HG03442 (cell line): ENCODE data around the gene HCRTR2.
A peak's percentile ranks its signal among the peaks of the same experiment; 100 is the strongest.
"Not testable (repeated sequence)": the region's sequence is repeated elsewhere in the genome, so short reads cannot be mapped to it uniquely, and the experiment has no call there.

Experiments used
- ATAC-seq: cut with Tn5 transposase; IDR thresholded peaks from one replicate; pipeline ENCODE4 v1.9.1; 2021; ENCODE audit warnings: mild to moderate bottlenecking, moderate library complexity; ENCODE audit not compliant: unreplicated experiment

The HCRTR2 gene

DNA sequence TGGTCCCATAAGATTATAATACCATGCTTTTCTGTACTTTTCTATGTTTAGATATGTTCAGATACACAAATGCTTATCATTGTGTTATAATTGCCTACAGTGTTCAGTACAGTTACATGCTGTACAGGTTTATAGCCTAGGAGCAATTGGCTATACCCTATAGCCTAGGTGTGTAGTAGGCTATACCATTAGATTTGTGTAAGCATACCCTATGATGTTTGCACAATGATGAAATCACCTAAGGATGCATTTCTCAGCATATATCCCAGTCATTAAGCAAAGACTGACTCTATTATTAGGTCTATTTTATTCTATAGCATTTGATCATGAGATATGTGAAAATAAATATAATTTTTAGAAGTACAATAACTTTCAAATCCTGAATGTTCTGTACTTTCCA, 36.6 kb downstream of the HCRTR2 start:
- no peak for ATAC-seq

DNA sequence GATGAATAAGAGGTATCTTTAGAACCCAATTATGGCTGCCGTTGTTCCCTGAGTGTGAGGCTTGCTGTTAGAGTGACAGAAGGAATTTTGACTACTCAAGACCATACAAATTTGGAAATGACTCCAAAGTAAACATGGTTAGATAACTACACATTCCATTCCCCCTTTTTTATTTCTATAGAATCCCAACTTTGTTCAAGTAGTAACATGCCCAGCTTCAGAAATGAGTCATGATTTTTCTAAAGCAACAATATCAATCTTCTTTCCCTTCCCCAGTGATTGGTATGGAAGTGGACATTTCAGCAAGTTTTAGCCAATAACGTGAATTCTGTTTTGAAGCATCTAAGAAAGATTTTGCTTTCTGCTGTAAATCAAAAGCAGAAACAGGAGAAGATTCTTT, 37.8 kb downstream of the HCRTR2 start:
- no peak for ATAC-seq

DNA sequence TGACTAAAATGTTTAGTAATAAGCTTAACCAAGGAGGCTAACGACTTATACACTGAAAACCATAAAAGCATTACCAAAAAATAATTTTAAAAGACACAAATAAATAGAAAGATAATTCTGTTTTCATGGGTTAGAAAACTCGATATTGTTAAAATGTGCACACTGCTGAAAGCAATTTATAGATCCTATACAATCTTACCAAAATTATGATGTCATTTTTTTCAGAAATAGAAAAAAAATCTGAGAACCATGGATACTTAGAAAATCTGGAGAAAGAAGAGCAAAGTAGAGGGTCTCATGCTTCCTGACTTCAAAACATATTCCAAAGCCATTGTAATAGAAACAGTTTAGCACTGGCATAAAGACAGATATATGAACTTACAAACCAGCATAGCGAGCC, 46.6 kb downstream of the HCRTR2 start:
- no peak for ATAC-seq

DNA sequence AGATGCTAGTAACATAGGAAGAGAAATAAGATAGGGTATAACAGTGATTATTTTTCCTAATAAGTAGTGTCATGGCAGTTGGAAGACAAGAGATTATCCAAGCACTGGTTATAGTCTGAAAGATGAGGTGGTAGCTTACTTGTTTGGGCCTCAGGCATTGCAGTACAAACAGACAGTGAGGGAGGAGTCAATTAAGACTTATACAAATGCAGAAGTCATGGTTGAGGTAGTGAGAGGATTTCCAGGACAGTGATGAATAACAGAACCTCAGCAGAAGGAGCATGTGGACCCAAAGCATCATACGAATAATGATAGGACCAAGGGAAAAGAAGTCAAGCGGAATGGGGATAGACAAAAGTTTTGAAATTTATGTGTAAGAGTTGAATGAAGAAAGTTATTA, 53.5 kb downstream of the HCRTR2 start:
- ATAC-seq = no peak

DNA sequence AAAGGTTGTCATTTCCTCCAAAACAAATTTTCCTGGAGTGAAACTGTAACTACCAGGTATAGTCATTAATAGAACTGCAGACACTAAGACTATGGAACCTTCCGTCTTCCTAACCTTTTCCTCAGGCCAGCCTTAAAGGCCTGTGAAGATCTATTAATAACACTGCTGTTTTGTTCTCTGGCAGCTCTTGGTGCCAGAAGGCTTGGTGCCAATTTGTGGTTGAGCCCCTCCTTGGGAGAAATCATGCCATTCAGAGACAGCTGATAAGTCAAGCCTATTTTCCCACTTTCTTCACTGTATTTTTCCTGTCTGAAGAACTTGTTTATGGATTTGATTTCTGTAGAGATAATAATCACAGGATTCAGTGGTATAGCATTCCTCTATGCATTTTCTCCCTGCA, 64.8 kb downstream of the HCRTR2 start:
- ATAC-seq = no peak

DNA sequence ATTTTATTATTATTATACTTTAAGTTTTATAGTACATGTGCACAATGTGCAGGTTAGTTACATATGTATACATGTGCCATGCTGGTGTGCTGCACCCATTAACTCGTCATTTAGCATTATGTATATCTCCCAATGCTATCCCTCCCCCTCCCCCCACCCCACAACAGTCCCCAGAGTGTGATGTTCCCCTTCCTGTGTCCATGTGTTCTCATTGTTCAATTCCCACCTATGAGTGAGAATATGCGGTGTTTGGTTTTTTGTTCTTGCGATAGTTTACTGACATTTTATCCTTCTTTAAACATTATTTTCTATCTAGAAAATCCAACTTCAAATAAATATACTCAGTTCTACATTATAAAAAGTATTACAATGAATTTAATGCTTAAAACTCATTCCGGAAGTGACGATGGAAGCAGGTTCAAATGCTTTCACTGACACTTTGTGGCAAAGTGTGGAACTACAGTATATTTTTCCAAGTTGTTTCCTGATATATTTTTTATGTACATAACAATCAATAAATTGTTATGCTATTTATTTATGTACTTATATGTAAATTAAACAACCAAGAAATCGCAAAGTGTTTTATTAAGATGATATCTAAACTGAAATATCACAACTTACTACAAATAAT, 66.8 kb downstream of the HCRTR2 start:
- not testable (repeated sequence) for ATAC-seq

DNA sequence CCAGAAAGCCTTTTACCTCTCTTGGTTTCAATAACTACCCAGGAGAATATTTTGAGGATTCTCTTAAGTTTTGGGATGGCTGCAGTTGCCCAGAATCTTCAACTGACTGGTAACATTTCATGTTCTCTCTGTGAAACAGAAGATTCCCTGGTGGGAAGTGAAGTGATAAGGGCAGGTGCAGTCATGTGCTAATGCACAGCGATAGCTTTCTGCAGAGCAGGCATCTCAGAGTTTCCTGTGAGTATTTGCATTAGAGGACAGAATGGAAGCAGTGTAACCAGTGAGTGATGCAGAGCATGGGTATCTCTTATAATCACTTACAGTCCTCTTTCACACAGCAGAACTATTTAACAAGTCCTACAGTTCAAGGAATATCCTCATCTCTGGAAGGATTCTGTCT, 76.1 kb downstream of the HCRTR2 start:
- ATAC-seq = no peak

DNA sequence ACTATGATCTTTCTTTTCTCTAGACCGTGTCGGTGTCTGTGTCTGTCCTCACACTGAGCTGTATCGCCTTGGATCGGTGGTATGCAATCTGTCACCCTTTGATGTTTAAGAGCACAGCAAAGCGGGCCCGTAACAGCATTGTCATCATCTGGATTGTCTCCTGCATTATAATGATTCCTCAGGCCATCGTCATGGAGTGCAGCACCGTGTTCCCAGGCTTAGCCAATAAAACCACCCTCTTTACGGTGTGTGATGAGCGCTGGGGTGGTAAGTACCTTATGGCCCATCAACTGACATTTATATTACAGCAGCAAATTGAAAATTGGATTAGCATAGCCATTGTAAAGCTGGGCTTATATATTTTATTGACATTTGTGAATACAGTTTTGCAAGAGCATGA, 80.8 kb downstream of the HCRTR2 start:
- ATAC-seq = no peak

DNA sequence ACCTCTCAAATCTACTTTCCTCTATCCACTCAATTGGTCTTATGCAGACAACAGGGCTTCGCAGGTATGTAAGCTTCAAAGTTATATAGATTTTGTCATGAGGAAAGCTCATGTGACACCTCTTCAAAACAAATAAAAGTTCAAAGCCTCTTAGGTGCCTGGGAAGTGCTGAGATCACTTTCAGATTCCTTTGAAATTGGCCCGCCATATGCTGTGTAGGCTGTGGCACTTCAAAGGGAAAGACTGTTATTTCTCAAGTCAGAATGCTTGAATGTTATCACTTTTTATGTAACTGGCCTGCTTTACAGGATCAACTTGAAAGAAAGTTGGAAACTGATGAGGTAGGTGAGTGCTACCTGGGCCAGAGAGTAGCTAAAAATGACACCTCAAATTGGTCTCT, 85.9 kb downstream of the HCRTR2 start:
- ATAC-seq = no peak

DNA sequence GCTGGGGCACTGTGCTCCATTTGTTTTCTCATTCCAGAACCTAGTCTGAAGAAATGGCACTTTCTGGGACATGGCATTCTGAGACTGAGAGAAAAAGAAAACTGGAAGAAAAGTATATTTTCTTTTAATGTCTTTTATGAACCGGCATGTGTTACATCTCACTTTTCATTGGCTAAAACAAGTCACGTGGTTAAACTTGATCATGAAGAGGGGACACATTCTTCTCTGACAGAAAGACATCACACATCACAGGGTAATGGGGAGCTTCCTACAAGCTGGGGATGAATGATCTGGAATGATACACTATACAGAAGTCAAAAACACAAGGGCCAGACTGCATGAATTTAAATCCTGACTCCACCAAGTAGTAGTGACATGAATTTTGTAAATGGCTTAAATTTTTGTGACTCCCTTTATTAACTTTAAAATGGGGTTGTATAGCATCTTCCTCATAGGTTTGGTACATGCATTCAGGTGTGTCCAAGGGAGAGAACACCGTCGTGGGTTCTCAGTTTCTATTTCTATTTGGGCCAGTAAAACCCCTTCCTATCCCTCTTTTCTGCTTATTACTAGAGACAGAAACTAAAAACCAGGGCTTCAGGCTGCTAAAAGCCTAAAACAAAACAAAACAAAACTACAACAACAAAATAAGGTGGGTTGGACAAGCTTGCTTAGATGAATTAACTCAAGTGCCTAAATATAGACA, 91.2 kb downstream of the HCRTR2 start:
- ATAC-seq = no peak

DNA sequence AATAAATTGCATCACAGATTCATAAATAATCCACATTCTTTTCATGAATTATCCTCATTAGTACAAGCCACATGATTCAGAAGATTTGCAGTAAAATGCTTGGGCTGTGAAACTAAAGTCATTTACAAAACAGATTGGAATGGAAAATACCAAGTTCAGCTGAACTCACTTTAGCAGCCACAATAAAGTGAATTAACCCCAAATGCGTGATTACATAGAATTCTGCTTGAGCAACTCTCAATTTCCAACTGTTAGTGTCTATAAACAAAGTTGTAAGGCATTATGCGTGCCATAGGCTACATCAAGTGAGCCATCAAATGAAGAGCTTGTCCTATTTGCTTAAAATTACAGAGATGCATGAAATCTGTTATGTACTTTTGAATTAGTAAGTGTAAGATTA, 92.6 kb downstream of the HCRTR2 start:
- ATAC-seq = no peak

DNA sequence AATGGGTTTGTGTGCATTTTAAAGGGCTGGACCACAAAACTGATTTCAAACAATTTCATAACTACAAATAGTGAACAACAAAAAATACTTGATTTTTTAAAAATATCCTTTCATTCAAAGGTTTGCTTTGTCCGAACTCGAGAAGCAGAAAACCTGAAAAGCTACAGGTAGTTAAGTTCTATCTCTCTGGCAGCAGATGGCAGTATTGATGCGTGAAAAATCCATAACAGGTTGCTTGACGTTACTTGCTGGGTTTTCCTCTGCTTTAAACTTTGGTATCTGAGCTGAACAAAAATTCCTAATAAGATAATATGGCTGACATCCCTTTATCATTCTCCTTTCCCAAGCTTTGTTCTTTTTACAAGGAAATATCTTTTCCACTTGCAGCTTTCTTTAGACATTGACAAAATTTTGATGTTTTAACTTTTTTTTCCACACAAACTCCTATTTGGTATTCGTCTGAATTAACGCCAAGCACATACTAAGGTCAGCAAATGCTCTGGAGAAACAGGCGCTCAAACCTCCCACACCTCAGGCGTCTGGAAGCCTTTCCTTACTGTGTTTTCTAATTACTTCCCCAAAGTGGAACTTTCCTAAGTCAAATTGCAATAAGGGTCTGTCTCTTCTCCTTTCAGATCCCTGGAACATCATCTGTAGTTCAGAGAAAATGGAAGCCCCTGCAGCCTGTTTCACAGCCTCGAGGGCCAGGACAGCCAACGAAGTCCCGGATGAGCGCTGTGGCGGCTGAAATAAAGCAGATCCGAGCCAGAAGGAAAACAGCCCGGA, 102.6 kb downstream of the HCRTR2 start:
- peak; percentile 49 for ATAC-seq

DNA sequence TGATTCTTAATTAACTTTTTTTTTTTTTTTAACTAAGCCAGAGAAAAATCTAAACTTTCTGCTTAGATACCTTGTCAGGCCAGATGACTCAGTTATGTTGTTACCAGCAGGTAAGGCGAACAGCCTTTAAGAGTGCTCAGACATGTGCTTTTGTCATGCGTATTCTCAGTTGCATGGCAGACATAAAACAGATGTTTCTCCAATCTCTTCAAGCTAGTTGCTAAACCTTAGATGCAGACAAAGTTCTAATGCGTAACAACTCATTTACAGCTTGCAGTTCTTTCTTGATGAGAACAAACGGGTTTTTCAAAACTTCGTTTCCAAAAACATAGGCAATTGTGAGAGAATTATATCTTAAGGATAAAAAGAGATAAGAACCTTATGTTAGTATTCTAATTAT, 103.3 kb downstream of the HCRTR2 start:
- no peak for ATAC-seq

DNA sequence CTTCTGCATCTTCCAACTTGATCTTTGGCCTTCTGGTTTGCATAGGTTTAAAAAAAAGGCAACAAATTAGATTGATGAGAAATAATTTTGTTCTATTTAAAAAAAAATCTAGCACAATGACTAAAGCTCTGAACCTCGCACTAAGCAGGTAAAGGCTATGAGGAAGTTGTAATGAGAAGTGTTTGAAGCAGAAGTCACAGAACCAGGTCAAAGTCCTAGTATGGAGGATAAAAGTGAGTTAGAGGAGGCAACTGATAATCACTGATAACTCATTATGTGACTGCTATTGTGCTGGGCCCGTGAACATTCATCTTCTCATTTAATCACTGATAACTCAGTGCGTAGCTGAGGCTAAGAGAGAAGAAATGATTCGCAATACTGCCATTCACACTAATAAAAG, 106.9 kb downstream of the HCRTR2 start:
- no peak for ATAC-seq

DNA sequence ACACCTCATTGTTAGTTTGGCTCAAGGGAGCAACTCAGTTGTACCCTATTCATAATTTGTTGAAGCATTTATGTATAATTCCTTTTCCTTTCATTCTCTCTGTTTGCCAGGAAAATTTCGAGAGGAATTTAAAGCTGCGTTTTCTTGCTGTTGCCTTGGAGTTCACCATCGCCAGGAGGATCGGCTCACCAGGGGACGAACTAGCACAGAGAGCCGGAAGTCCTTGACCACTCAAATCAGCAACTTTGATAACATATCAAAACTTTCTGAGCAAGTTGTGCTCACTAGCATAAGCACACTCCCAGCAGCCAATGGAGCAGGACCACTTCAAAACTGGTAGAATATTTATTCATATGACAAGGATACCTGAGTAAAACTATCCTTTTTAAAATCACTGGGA, 107.8 kb downstream of the HCRTR2 start:
- no peak for ATAC-seq

DNA sequence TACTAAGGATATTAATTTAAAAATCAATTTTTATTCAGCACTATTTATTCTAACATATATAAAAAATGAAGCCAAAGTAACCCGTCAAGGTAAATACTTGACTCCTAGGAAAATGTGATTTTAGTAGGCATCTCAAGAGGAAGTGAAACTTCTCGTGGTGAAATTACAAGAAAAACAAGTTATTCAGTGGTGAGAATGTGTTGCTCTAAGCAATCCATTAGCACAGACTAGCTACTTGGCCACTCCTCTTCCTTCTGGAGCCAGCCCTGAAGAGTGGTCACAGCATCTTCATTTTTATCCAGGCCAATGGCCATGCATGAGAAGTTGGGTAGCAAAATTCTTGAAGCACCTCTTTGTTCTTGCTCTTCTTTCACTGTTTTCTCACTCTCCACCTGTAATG, 112.5 kb downstream of the HCRTR2 start:
- no peak for ATAC-seq

DNA sequence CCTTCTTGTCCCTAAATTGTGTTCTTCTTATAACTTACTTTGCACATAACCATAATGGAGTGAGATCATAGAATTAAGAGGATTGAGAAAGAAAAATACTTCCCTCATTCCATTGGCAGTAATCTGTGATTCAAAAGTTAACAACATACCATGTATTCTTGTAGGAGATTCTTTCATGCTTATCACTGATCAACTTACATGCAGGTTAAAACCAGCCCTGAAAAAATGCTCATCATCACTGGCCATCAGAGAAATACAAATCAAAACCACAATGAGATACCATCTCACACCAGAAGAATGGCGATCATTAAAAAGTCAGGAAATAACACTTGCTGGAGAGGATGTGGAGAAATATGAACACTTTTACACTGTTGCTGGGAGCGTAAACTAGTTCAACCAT, 116.4 kb downstream of the HCRTR2 start:
- ATAC-seq = no peak

DNA sequence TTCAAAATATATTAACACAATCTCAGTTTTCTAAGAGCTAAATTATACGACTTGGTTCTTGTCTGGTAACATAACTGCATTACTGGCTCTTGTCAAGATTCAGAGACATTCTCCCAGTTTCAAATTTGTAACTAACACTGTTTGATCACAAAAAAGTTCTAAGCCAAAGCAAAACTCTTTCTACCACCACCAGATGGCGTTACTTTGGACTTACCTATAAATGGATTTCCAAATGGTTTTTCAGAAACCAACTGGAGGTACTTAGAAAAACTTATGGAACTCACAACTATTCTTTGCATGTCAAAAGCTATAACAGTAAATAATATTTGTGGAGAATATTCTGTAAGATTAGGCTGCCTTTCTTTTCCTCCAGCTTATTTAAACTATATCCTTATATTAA, 118.8 kb downstream of the HCRTR2 start:
- ATAC-seq = no peak

DNA sequence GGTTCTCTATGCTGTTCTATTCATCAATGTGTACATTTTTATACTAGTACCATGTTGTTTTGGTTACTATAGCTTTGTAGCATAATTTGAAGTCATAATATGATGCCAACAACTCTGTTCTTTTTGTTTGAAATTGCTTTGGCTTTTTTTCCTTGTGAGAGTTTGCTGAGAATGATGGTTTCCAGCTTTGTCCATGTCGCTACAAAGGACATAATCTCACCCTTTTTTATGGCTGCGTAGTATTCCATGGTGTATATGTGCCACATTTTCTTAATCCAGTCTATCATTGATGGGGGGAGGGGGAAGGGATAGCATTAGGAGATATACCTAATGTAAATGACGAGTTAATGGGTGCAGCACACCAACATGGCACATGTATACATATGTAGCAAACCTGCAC, 122.9 kb downstream of the HCRTR2 start:
- ATAC-seq = not testable (repeated sequence)

DNA sequence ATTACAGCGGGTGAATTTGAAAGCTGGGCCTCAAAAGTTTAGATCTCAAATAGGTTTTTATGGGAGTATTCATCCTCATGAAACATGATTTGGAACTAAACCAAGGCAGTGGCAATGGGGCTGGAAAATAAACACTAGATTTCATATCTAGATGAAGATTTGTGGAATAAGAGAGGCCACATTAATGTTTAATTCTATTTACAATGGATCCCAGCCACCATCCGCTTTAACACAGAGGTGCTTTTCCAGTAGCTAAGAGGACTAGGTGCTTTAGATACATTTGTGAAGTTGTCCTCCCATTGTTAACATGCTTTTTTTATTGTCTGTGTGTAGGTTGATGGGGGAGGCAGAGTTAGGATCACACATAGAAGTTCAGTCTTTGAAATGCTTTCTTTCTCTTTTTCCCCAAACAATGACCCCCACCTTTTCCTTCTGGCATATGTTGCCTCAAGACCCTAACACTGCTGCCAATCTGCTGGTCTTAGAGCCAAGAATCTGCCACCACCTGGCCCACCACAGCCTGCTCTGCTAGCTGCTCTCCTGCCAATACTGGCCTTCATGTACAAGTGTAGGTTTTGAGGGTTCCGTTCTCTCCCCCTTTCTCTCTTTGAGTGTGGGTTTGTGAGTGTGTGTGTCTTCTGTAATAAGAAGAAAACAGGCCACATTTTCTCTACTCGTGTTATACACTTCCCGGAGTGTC, 125.1 kb downstream of the HCRTR2 start:
- ATAC-seq = no peak

DNA sequence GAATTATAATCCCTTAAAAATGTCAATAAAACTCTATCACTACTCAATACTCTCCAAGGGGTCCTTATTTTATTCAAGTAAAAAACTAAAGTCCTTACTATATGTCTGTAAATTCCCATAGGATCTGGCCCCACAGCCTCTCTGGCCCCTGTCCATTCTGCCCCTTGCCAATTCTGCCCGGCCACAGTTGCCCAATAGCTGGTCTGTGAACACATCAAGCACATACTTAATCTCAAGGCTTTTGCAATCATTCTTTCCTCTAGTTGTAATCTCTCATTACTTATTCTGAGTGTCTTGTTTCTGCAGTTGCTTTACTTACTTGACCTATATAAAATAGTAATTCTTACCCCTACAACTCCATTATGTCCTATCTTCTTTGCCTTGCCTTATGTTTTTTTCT, 130.4 kb downstream of the HCRTR2 start:
- no peak for ATAC-seq
